Mesenchymal stem cell (in vitro differentiated cells and primary cell): ENCODE results near the gene CALR.
"Not testable (repeated sequence)": the region's sequence is repeated elsewhere in the genome, so short reads cannot be mapped to it uniquely, and the experiment has no call there.

Experiments used
- DNase-seq: peaks from one replicate; pipeline ENCODE4 v3.0.0-alpha.2; 2013
- H2AFZ ChIP-seq: one replicate; pipeline ENCODE4 v1.6.1; 2013; ENCODE audit warnings: low read depth, mild to moderate bottlenecking, control low read depth, inconsistent platforms, low read length, moderate library complexity
- H2AK5ac ChIP-seq: 2 replicates; pipeline ENCODE4 v1.6.1; 2013; ENCODE audit warnings: low read length, moderate library complexity, mild to moderate bottlenecking, inconsistent platforms; ENCODE audit not compliant: severe bottlenecking
- H2BK120ac ChIP-seq: one replicate; pipeline ENCODE4 v1.6.1; 2013; ENCODE audit warnings: low read depth, mild to moderate bottlenecking, inconsistent platforms, low read length, moderate library complexity
- H2BK12ac ChIP-seq, 2 experiments: one replicate each; pipeline ENCODE4 v1.6.1; 2013; ENCODE audit warnings: inconsistent platforms in 2 of 2, low read length in 2 of 2, mild to moderate bottlenecking in 2 of 2, moderate library complexity in 2 of 2, control low read depth in 1 of 2
- H2BK15ac ChIP-seq: one replicate; pipeline ENCODE4 v1.6.1; 2013; ENCODE audit warnings: mild to moderate bottlenecking, low read depth, inconsistent platforms; ENCODE audit not compliant: poor library complexity, severe bottlenecking
- H2BK5ac ChIP-seq: 2 replicates; pipeline ENCODE4 v1.6.1; 2013; ENCODE audit warnings: low read depth, mild to moderate bottlenecking, low read length, control low read depth, inconsistent platforms; ENCODE audit not compliant: poor library complexity, severe bottlenecking
- H3K14ac ChIP-seq, 2 experiments: one replicate each; pipeline ENCODE4 v1.6.1; 2013; ENCODE audit warnings: inconsistent platforms in 2 of 2, low read length in 2 of 2, control low read depth in 1 of 2, mild to moderate bottlenecking in 1 of 2, moderate library complexity in 1 of 2
- H3K18ac ChIP-seq, 2 experiments: one replicate each; pipeline ENCODE4 v1.6.1; 2013; ENCODE audit warnings: inconsistent platforms in 2 of 2, low read length in 2 of 2, control low read depth in 1 of 2, low read depth in 1 of 2, mild to moderate bottlenecking in 1 of 2
- H3K23ac ChIP-seq, 2 experiments: one replicate each; pipeline ENCODE4 v1.6.1; 2013; ENCODE audit warnings: inconsistent platforms in 2 of 2, low read length in 2 of 2, mild to moderate bottlenecking in 2 of 2, moderate library complexity in 2 of 2, control low read depth in 1 of 2
- H3K27ac ChIP-seq: 2 replicates; pipeline ENCODE4 v1.5.1; 2013; ENCODE audit warnings: mild to moderate bottlenecking, moderate library complexity, low read length, control low read depth, inconsistent platforms; ENCODE audit not compliant: poor library complexity, severe bottlenecking
- H3K27me3 ChIP-seq, 2 experiments: 2 replicates each; pipeline versions ENCODE4 v1.6.1 to v1.7.0; 2013; ENCODE audit warnings: low read length in 2 of 2, mild to moderate bottlenecking in 2 of 2, moderate library complexity in 2 of 2, control low read depth in 1 of 2, inconsistent platforms in 1 of 2; ENCODE audit not compliant: control insufficient read depth in 1 of 2, insufficient read depth in 1 of 2
- H3K36me3 ChIP-seq, 2 experiments: 2 replicates each; pipeline versions ENCODE4 v1.6.1 to v1.7.0; 2013; ENCODE audit warnings: low read length in 2 of 2, control low read depth in 1 of 2, inconsistent platforms in 1 of 2, low read depth in 1 of 2, mild to moderate bottlenecking in 1 of 2; ENCODE audit not compliant: insufficient read depth in 2 of 2, control insufficient read depth in 1 of 2
- H3K4ac ChIP-seq, 2 experiments: one replicate each; pipeline ENCODE4 v1.6.1; 2013; ENCODE audit warnings: inconsistent platforms in 2 of 2, low read length in 2 of 2, mild to moderate bottlenecking in 2 of 2, moderate library complexity in 2 of 2, control low read depth in 1 of 2, low read depth in 1 of 2
- H3K4me1 ChIP-seq: 2 replicates; pipeline ENCODE4 v1.6.1; 2013; ENCODE audit warnings: low read depth, low read length, control low read depth; ENCODE audit not compliant: control insufficient read depth, insufficient read depth
- H3K4me2 ChIP-seq: 2 replicates; pipeline ENCODE4 v1.6.1; 2013; ENCODE audit warnings: low read length, mild to moderate bottlenecking, inconsistent platforms; ENCODE audit not compliant: poor library complexity, severe bottlenecking
- H3K4me3 ChIP-seq, 2 experiments: 2 replicates each; pipeline versions ENCODE4 v1.5.1 to v1.7.0; 2013; ENCODE audit warnings: low read length in 2 of 2, mild to moderate bottlenecking in 2 of 2, control low read depth in 1 of 2, low read depth in 1 of 2; ENCODE audit not compliant: insufficient read depth in 1 of 2
- H3K79me1 ChIP-seq: replicated peaks from 2 replicates; pipeline ENCODE4 v1.6.1; 2013; ENCODE audit warnings: mild to moderate bottlenecking, control low read depth, low read length, inconsistent platforms; ENCODE audit not compliant: poor library complexity, severe bottlenecking
- H3K9ac ChIP-seq: 2 replicates; pipeline ENCODE4 v1.7.0; 2013; ENCODE audit warnings: mild to moderate bottlenecking, low read length, moderate library complexity
- H3K9me3 ChIP-seq: 2 replicates; pipeline ENCODE4 v1.7.0; 2013; ENCODE audit warnings: mild to moderate bottlenecking, low read length; ENCODE audit not compliant: control insufficient read depth
- H4K8ac ChIP-seq: one replicate; pipeline ENCODE4 v1.6.1; 2013; ENCODE audit warnings: inconsistent platforms, mild to moderate bottlenecking, low read length, moderate library complexity
- H4K91ac ChIP-seq: one replicate; pipeline ENCODE4 v1.6.1; 2013; ENCODE audit warnings: mild to moderate bottlenecking, low read length, inconsistent platforms
- WGBS: methylation state at CpG from one replicate; pipeline ENCODE4 v1.1.7; 2013; ENCODE audit warnings: mixed read lengths; 5-methylcytosine and 5-hydroxymethylcytosine counted together

Gene CALR

GRCh38 chr19:12976109-12976508 lies 37.7 kb downstream of the CALR start:
- not testable (repeated sequence) for H3K9ac ChIP-seq, H3K4ac ChIP-seq, DNase-seq, H3K27ac ChIP-seq, H4K8ac ChIP-seq, H3K18ac ChIP-seq, H3K4me3 ChIP-seq, H4K91ac ChIP-seq, H3K23ac ChIP-seq, H3K79me1 ChIP-seq, H2BK120ac ChIP-seq, H2AFZ ChIP-seq, H3K36me3 ChIP-seq, H3K27me3 ChIP-seq, H3K9me3 ChIP-seq, H3K4me1 ChIP-seq, H2AK5ac ChIP-seq, H2BK12ac ChIP-seq, H2BK15ac ChIP-seq, H3K14ac ChIP-seq, H3K4me2 ChIP-seq, H2BK5ac ChIP-seq
- WGBS = 90% methylated on average over 7 of the region's 7 CpGs

DNA sequence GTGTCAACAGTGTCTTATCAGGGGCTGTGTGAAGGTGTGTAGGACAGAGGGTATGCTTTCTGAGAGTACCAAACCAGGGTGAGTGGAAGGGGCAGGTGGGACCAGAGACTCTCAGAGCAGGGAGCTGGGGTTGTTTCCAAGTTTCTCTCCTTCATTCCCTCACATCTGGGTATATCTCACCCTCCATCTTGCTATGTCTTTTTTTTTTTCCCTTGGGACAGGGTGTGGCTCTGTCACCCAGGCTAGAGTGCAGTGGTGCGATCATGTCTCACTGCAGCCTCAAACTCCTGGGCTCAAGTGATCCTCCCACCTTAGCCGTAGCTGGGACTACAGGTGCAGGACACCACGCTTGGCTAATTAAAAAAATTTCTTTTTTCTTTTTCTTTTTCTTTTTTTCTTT lies 41.6 kb downstream of the CALR start:
- peaks cover 0 to 38% of the 10 kb centered on the region in 2 experiments for H3K27me3 ChIP-seq
- no peak overlapping the region for H4K8ac ChIP-seq
- no peak overlapping the region for H3K14ac ChIP-seq
- no peaks in the 10 kb centered on the region for H3K79me1 ChIP-seq
- no peak overlapping the region for H2AFZ ChIP-seq
- H3K23ac ChIP-seq = no peak overlapping the region
- H3K4ac ChIP-seq = no peak overlapping the region
- H4K91ac ChIP-seq = no peak overlapping the region
- H3K4me2 ChIP-seq = no peak overlapping the region
- DNase-seq = no peak
- H3K4me1 ChIP-seq = peaks cover under 1% of the 10 kb centered on the region
- no peaks in the 10 kb centered on the region for H3K36me3 ChIP-seq
- H3K4me3 ChIP-seq = no peak overlapping the region
- WGBS = 95% methylated on average over 3 of the region's 3 CpGs
- H3K9ac ChIP-seq = no peak overlapping the region
- no peak overlapping the region for H3K18ac ChIP-seq
- no peak overlapping the region for H2BK120ac ChIP-seq
- no peak overlapping the region for H2BK5ac ChIP-seq
- H2BK15ac ChIP-seq = no peak overlapping the region
- H2BK12ac ChIP-seq = no peak overlapping the region
- no peak overlapping the region for H2AK5ac ChIP-seq
- no peak overlapping the region for H3K27ac ChIP-seq
- H3K9me3 ChIP-seq = no peaks in the 10 kb centered on the region

- Histone ChIP-seq H3K27ac (no peak overlapping the region), H3K14ac (no peak overlapping the region), H2BK5ac (no peak overlapping the region), H3K4ac (no peak overlapping the region), H3K9me3 (no peaks in the 10 kb centered on the region), H3K4me2 (no peak overlapping the region), H3K27me3 (peaks cover 0 to 53% of the 10 kb centered on the region in 2 experiments), H4K8ac (no peak overlapping the region), H2BK15ac (no peak overlapping the region), H4K91ac (no peak overlapping the region), H3K36me3 (no peaks in the 10 kb centered on the region), H3K79me1 (no peaks in the 10 kb centered on the region), H2AFZ (no peak overlapping the region), H3K18ac (no peak overlapping the region), H2AK5ac (no peak overlapping the region), H2BK12ac (no peak overlapping the region), H3K23ac (no peak overlapping the region), H3K4me3 (no peak overlapping the region), H2BK120ac (no peak overlapping the region), H3K4me1 (peaks cover 10% of the 10 kb centered on the region), H3K9ac (no peak overlapping the region)
- no peak for DNase-seq
- 86% methylated on average over 3 of the region's 6 CpGs for WGBS
These were observed 44.2 kb downstream of the CALR start for GRCh38 chr19:12982648-12983047.

DNA sequence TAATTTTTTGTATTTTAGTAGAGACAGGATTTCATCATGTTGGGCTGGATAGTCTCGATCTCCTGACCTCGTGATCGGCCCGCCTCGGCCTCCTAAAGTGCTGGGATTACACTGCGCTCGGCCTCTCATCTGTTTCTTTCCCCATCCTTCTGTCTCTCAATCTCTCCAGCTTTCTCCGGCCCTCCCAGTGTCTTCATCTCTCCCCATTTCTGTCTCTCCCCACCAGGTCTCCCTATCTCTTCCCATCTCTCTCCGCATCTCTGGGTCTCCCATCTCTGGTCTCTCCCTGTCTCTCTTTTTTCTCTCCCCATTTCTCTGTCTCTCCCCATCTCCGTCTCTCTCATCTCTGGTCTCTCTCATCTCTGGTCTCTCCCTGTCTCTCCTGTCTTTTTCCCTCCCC lies 44.7 kb downstream of the CALR start:
- Histone ChIP-seq H3K4me1 (peaks cover 10% of the 10 kb centered on the region), H3K4ac (no peak overlapping the region), H2BK15ac (no peak overlapping the region), H3K23ac (no peak overlapping the region), H3K27me3 (peaks cover 0 to 58% of the 10 kb centered on the region in 2 experiments), H4K91ac (no peak overlapping the region), H2BK120ac (no peak overlapping the region), H2BK12ac (no peak overlapping the region), H2AK5ac (no peak overlapping the region), H3K9me3 (no peaks in the 10 kb centered on the region), H3K36me3 (no peaks in the 10 kb centered on the region), H3K14ac (no peak overlapping the region), H2AFZ (no peak overlapping the region), H3K79me1 (no peaks in the 10 kb centered on the region), H3K27ac (no peak overlapping the region), H4K8ac (no peak overlapping the region), H3K18ac (no peak overlapping the region), H3K4me3 (peak overlapping the region; percentile 32 to 72), H3K9ac (peak overlapping the region; percentile 91), H2BK5ac (no peak overlapping the region), H3K4me2 (peak overlapping the region; percentile 52)
- 78% methylated on average over 10 of the region's 10 CpGs for WGBS
- no peak for DNase-seq
